GM19351 (cell line): ENCODE data around the gene DLG2.

Source experiments
- ATAC-seq: cut with Tn5 transposase; IDR thresholded peaks from one replicate; pipeline ENCODE4 v1.9.1; 2021; ENCODE audit warnings: mild to moderate bottlenecking, moderate library complexity; ENCODE audit not compliant: unreplicated experiment

Gene DLG2

GRCh38 chr11:83923961-83924360 is 1703.2 kb downstream of the DLG2 start:
- ATAC-seq, result no peak

DNA sequence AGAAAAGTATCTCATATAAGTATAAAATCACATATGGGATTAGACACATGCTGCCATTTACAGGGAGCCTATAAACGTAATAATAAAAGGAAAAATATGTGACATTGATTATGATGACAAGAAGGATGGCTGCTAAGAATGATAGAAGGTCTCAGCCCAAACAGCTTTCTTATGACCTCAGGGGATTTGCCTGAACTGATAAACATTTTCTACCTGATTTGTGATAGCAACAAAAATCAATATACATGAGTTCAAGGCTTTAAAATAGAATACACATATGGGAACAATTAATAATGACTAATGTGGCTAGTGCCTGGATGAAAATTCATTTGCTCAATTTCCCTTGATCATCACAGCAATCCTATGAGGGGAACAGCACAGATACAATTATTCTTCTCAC is 1704.2 kb downstream of the DLG2 start:
- ATAC-seq, result no peak

DNA sequence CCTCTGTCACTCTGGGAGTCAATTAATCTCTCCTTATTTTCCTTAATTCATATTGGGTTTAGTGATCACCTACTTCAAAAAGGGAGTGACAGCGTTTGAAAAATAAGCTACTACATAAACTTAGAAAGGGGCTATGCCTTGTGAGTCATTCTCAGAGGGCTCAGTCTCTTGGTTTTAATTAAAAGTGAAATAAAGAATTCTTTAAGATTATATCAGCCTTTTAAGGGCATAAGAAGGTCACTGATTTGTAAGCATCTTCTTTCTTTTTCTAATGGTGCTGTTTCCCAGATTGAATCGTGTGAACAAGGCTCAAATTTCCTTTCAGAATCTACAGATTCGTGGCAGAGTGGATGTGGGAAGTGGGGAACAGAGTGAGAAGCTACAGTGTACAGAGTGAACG is 1704.8 kb downstream of the DLG2 start:
- no peak for ATAC-seq

- ATAC-seq, result no peak
These were observed 1705.5 kb downstream of the DLG2 start for GRCh38 chr11:83921447-83922192.

GRCh38 chr11:83918476-83918875 is 1708.7 kb downstream of the DLG2 start:
- no peak for ATAC-seq

GRCh38 chr11:83914995-83915394 is 1712.1 kb downstream of the DLG2 start:
- no peak for ATAC-seq

- ATAC-seq, result no peak
These were observed 1717.3 kb downstream of the DLG2 start for GRCh38 chr11:83909579-83910534.

DNA sequence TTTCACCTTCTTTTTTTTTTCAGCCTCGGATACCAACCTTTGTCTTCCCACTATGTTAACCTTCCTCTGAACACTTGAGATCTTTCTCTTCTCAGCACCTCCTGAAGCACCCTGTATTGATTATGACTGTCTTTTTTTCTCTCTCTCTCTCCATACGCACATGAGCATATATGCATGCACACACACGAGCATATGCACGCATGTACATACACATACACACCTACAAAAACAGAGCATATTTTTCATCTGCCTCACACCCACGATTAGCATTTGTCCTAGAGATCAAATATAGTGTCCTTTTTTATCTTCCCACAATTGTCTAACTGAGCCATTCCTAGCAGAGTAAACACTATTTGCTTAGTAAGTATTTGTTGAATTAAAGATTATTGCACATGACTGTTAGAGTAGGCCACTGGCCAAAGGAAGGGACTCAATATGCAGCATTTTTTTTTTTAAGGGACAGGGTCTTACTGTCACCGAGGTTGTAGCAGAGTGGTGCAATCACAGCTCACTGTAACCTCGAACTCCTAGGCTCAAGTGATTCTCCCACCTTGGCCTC is 1718.8 kb downstream of the DLG2 start:
- no peak for ATAC-seq

GRCh38 chr11:83895516-83895915 is 1731.6 kb downstream of the DLG2 start:
- no peak for ATAC-seq

GRCh38 chr11:83881428-83881827 is 1745.7 kb downstream of the DLG2 start:
- no peak for ATAC-seq

DNA sequence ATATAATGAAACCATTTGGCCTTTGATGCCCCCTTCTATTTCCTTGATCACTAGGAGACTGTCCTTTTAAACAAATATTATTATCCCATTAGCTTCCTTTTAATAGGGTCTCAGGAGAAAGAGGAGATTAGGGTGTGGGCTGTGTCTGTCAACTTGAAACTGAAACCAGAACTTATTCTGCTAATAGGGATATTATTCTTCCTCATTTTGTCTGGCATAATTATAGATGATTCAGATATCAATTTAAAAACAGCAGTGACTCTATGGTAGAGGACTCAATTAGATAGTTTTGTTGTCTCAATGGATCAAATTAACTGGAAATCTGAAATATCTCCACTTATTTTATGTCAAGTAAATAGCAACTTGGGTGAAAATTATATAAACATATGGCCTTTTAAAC is 1756.1 kb downstream of the DLG2 start:
- ATAC-seq, result no peak

GRCh38 chr11:83866655-83867054 is 1760.5 kb downstream of the DLG2 start:
- no peak for ATAC-seq

- no peak for ATAC-seq
These were observed 1761.3 kb downstream of the DLG2 start for GRCh38 chr11:83865636-83866461.

GRCh38 chr11:83864412-83865057 is 1762.6 kb downstream of the DLG2 start:
- ATAC-seq, result no peak

- no peak for ATAC-seq
These were observed 1763.9 kb downstream of the DLG2 start for GRCh38 chr11:83863272-83863671.

GRCh38 chr11:83862691-83863090 is 1764.5 kb downstream of the DLG2 start:
- no peak for ATAC-seq

GRCh38 chr11:83862033-83862432 is 1765.1 kb downstream of the DLG2 start:
- ATAC-seq, result no peak

DNA sequence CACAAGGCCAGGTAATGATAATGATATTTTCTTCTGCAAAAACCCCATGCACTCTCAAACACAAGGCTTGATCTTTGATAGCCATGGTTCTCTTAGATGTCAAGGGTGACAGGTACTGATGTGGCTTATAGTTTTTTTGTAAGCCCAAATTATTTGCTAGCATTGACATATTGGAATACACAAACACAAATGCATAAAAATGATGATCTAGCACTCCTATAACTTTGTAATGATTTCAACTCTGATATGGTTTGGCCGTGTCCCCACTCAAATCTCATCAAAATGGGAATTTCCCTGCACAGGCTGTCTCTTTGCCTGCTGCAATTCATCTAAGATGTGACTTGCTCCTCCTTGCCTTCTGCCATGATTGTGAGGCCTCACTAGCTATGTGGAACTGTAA is 1768.5 kb downstream of the DLG2 start:
- ATAC-seq, result no peak

DNA sequence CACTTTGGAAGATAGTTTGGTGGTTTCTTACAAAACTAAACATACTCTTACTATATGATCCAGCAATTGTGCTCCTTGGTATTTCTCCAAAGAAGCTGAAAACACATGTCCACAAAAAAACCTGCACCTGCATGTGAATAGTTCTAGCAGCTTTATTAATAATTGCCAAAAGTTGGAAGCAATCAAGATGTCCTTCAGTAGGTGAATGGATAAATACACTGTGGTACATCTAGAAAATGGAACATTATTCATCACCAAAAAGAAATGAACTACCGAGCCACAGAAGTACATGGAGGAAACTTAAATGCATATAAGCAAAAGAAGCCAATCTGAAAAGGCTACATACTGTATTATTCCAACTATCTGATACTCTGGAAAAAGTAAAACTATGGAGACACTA is 1771.9 kb downstream of the DLG2 start:
- no peak for ATAC-seq

GRCh38 chr11:83852775-83853442 is 1774.2 kb downstream of the DLG2 start:
- ATAC-seq, result no peak
